Erythroblast (primary cell): ENCODE results near the gene EIF3B.

ENCODE experiments used
- GATA1 ChIP-seq: IDR thresholded peaks from 2 replicates; pipeline ENCODE4 v1.6.1; 2011; ENCODE audit warnings: low read depth, mild to moderate bottlenecking, control low read depth, low read length, moderate library complexity
- POLR2A ChIP-seq: IDR thresholded peaks from 2 replicates; pipeline ENCODE4 v1.6.1; 2011; ENCODE audit warnings: mild to moderate bottlenecking, low read length

DNA sequence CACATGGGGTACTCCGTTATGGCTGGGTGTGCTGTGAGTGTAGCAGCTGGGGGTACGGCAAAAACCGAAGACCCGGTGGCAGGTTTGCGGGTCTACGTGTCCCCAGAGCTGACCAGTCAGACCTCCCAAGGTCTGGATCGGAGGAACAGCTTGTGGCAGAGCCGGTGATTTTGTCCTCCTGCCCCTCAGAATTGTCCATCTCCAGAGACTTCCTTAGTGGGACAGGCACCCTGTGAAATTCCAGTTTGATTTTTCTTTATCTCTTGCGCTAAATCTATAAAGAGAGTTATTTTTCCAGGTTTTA, 1.0 kb downstream of the EIF3B start:
- TF ChIP-seq POLR2A (no peak), GATA1 (no peak)
